HFFc6 (cell line): Measurements from ENCODE around the gene GRIP2. TPM values are rescaled to one million over a fixed set of nuclear protein-coding genes. Genes with fewer than 3 reads are reported as not detected.
A peak's percentile ranks its signal among the peaks of the same experiment; 100 is the strongest.

Source experiments
- DNase-seq: peaks from one replicate; pipeline ENCODE4 v3.0.0-alpha.2; 2018
- H3K27ac Mint-ChIP-seq: 2 replicates; pipeline ENCODE4 v1.8.0; 2020; ENCODE audit warnings: mild to moderate bottlenecking, mixed read lengths
- H3K27me3 Mint-ChIP-seq: 2 replicates; pipeline ENCODE4 v1.8.0; 2021; ENCODE audit warnings: mild to moderate bottlenecking, moderate library complexity, mixed read lengths; ENCODE audit not compliant: insufficient read depth
- H3K36me3 Mint-ChIP-seq: 2 replicates; pipeline ENCODE4 v1.8.0; 2021; ENCODE audit warnings: low read depth, mixed read lengths
- H3K4me1 Mint-ChIP-seq: 2 replicates; pipeline ENCODE4 v1.8.0; 2020; ENCODE audit warnings: low read depth, mixed read lengths
- H3K4me3 Mint-ChIP-seq: 2 replicates; pipeline ENCODE4 v1.8.0; 2020; ENCODE audit warnings: mild to moderate bottlenecking, moderate library complexity, mixed read lengths
- H3K9me3 Mint-ChIP-seq: 2 replicates; pipeline ENCODE4 v1.8.0; 2020; ENCODE audit warnings: mild to moderate bottlenecking, mixed read lengths
- CTCF ChIP-seq: fragments of 200-600 bp; sonication (generic); IDR thresholded peaks from 2 replicates; pipeline ENCODE4 v1.5.0; 2021; ENCODE audit warnings: antibody characterized with exemption, mild to moderate bottlenecking
- total RNA-seq, 6 experiments: library from RNA; stranded (reverse); fragmentation: NEBNext Ultra II Directional; extraction: Animal tissue kit (Norgen Biotek cat#: 25700); gene quantifications; 2 replicates in 1 of 6; 3 replicates in 5 of 6; pipeline ENCODE4 v1.2.3, GENCODE V29; 2021

GRIP2 gene
- total RNA-seq, 6 experiments from 2014 or later, result 0.05 to 0.25 (median 0.13) TPM; not detected in 2

- Mint-ChIP-seq H3K9me3 (peaks cover 4% of the 10 kb centered on the region; the same call in 1 of the 2 replicates), H3K4me1 (peaks cover 21% of the 10 kb centered on the region), H3K27me3 (peaks cover 13% of the 10 kb centered on the region), H3K36me3 (no peaks in the 10 kb centered on the region), H3K4me3 (no peak overlapping the region), H3K27ac (no peak overlapping the region)
- no peak for DNase-seq
- TF ChIP-seq CTCF, result no peak
These were observed 15.1 kb downstream of the GRIP2 start for GRCh38 chr3:14524920-14525660.

GRCh38 chr3:14524311-14524711 is 15.8 kb downstream of the GRIP2 start:
- Mint-ChIP-seq H3K36me3 (no peaks in the 10 kb centered on the region), H3K27ac (no peak overlapping the region), H3K9me3 (no peaks in the 10 kb centered on the region), H3K4me3 (no peak overlapping the region), H3K4me1 (peaks cover 21% of the 10 kb centered on the region), H3K27me3 (peaks cover 18% of the 10 kb centered on the region)
- TF ChIP-seq CTCF, result no peak
- no peak for DNase-seq

GRCh38 chr3:14523792-14524191 is 16.4 kb downstream of the GRIP2 start:
- Mint-ChIP-seq H3K4me3 (no peak overlapping the region), H3K9me3 (no peaks in the 10 kb centered on the region), H3K36me3 (no peaks in the 10 kb centered on the region), H3K27ac (no peak overlapping the region), H3K27me3 (peaks cover 23% of the 10 kb centered on the region), H3K4me1 (peaks cover 21% of the 10 kb centered on the region)
- DNase-seq, result peak; percentile 11
- TF ChIP-seq CTCF, result no peak

- Mint-ChIP-seq H3K36me3 (no peaks in the 10 kb centered on the region), H3K9me3 (no peaks in the 10 kb centered on the region), H3K4me1 (peaks cover 21% of the 10 kb centered on the region), H3K4me3 (no peak overlapping the region), H3K27me3 (peaks cover 27% of the 10 kb centered on the region), H3K27ac (no peak overlapping the region)
- TF ChIP-seq CTCF, result no peak
- no peak for DNase-seq
These were observed 17.4 kb downstream of the GRIP2 start for GRCh38 chr3:14522768-14523167.

GRCh38 chr3:14522129-14522691 is 17.9 kb downstream of the GRIP2 start:
- Mint-ChIP-seq H3K27me3 (peaks cover 32% of the 10 kb centered on the region), H3K36me3 (no peaks in the 10 kb centered on the region), H3K4me1 (peaks cover 21% of the 10 kb centered on the region), H3K9me3 (no peaks in the 10 kb centered on the region), H3K27ac (no peak overlapping the region), H3K4me3 (no peak overlapping the region)
- TF ChIP-seq CTCF, result no peak
- no peak for DNase-seq
